DND-41 (cell line): Measurements from ENCODE around the gene FOXD1.

ENCODE experiments used
- ATAC-seq: fragments of 200-7000 bp; cut with Tn5 transposase; 3 replicates; pipeline ENCODE4 v1.9.1; 2021; ENCODE audit warnings: low read depth; ENCODE audit not compliant: insufficient read depth
- DNase-seq: peaks from one replicate; pipeline ENCODE4 v3.0.0-alpha.2; 2020
- H2AFZ ChIP-seq: 2 replicates; pipeline ENCODE4 v1.6.0; 2012; ENCODE audit warnings: low read depth, low read length
- H3K27ac ChIP-seq: 2 replicates; pipeline ENCODE4 v1.5.1; 2012; ENCODE audit warnings: low read length, inconsistent platforms
- H3K27me3 ChIP-seq: fragments of 200-600 bp; sonication (generic); 2 replicates; pipeline ENCODE4 v1.6.0; 2012; ENCODE audit warnings: low read length, mild to moderate bottlenecking, inconsistent platforms; ENCODE audit not compliant: insufficient read depth, poor library complexity
- H3K36me3 ChIP-seq: 2 replicates; pipeline ENCODE4 v1.5.1; 2012; ENCODE audit warnings: low read length, inconsistent platforms; ENCODE audit not compliant: insufficient read depth
- H3K4me1 ChIP-seq: 2 replicates; pipeline ENCODE4 v1.5.1; 2012; ENCODE audit warnings: mild to moderate bottlenecking, low read length; ENCODE audit not compliant: insufficient read depth
- H3K4me2 ChIP-seq: 2 replicates; pipeline ENCODE4 v1.6.0; 2012; ENCODE audit warnings: mild to moderate bottlenecking, moderate library complexity, low read length, inconsistent platforms; ENCODE audit not compliant: insufficient read depth
- H3K4me3 ChIP-seq, 2 experiments: fragments of 200-600 bp in 1 of 2; shearing (Covaris generic) in 1 of 2; 2 replicates each; pipeline ENCODE4 v1.5.1; 2012 to 2016; ENCODE audit warnings: inconsistent platforms in 2 of 2, low read length in 2 of 2, mild to moderate bottlenecking in 2 of 2, low read depth in 1 of 2, moderate library complexity in 1 of 2
- H3K79me2 ChIP-seq: 2 replicates; pipeline ENCODE4 v1.6.0; 2012; ENCODE audit warnings: low read length, inconsistent platforms; ENCODE audit not compliant: insufficient read depth
- H3K9ac ChIP-seq: 2 replicates; pipeline ENCODE4 v1.6.0; 2012; ENCODE audit warnings: low read depth, mild to moderate bottlenecking, inconsistent platforms, low read length, moderate library complexity
- H3K9me3 ChIP-seq: 2 replicates; pipeline ENCODE4 v1.5.1; 2012; ENCODE audit warnings: low read length, moderate library complexity, mild to moderate bottlenecking, inconsistent platforms; ENCODE audit not compliant: insufficient read depth, severe bottlenecking
- H4K20me1 ChIP-seq: 2 replicates; pipeline ENCODE4 v1.6.0; 2012; ENCODE audit warnings: low read length; ENCODE audit not compliant: insufficient read depth
- CTCF ChIP-seq: IDR thresholded peaks from 2 replicates; pipeline ENCODE4 v1.5.1; 2012; ENCODE audit warnings: borderline replicate concordance, low read length, moderate library complexity, mild to moderate bottlenecking; ENCODE audit not compliant: poor library complexity, severe bottlenecking; ENCODE audit errors: extremely low read depth
- EZH2 ChIP-seq: IDR thresholded peaks from 3 replicates; pipeline ENCODE4 v1.6.1; 2012; ENCODE audit warnings: borderline replicate concordance, low read depth, mild to moderate bottlenecking, moderate library complexity, low read length, inconsistent platforms; ENCODE audit not compliant: severe bottlenecking

FOXD1 gene

GRCh38 chr5:73483676-73484075 is 35.1 kb upstream of the FOXD1 start:
- Histone ChIP-seq H3K27ac (no peak overlapping the region), H3K79me2 (no peaks in the 10 kb centered on the region), H3K4me2 (no peak overlapping the region), H3K36me3 (no peaks in the 10 kb centered on the region), H3K4me3 (no peak overlapping the region), H2AFZ (no peak overlapping the region), H3K4me1 (no peaks in the 10 kb centered on the region), H3K9ac (no peak overlapping the region), H4K20me1 (no peaks in the 10 kb centered on the region), H3K9me3 (no peaks in the 10 kb centered on the region), H3K27me3 (peaks cover 3% of the 10 kb centered on the region)
- ATAC-seq (no peak), DNase-seq (no peak)
- no peak for TF ChIP-seq EZH2
- no peak for TF ChIP-seq CTCF

GRCh38 chr5:73482383-73483136 is 34.0 kb upstream of the FOXD1 start:
- Histone ChIP-seq H2AFZ (no peak overlapping the region), H3K9ac (no peak overlapping the region), H3K27ac (no peak overlapping the region), H3K9me3 (no peaks in the 10 kb centered on the region), H4K20me1 (no peaks in the 10 kb centered on the region), H3K4me2 (no peak overlapping the region), H3K4me3 (no peak overlapping the region), H3K4me1 (no peaks in the 10 kb centered on the region), H3K36me3 (no peaks in the 10 kb centered on the region), H3K27me3 (peaks cover 3% of the 10 kb centered on the region), H3K79me2 (no peaks in the 10 kb centered on the region)
- DNase-seq (no peak), ATAC-seq (no peak)
- TF ChIP-seq EZH2: no peak
- no peak for TF ChIP-seq CTCF

GRCh38 chr5:73480500-73480899 is 31.9 kb upstream of the FOXD1 start:
- Histone ChIP-seq H3K36me3 (no peaks in the 10 kb centered on the region), H3K4me3 (no peak overlapping the region), H3K79me2 (no peaks in the 10 kb centered on the region), H3K27ac (no peak overlapping the region), H3K4me1 (no peaks in the 10 kb centered on the region), H3K9ac (no peak overlapping the region), H3K9me3 (no peaks in the 10 kb centered on the region), H3K27me3 (peaks cover 3% of the 10 kb centered on the region), H4K20me1 (no peaks in the 10 kb centered on the region), H2AFZ (no peak overlapping the region), H3K4me2 (no peak overlapping the region)
- no peak for ATAC-seq
- no peak for DNase-seq
- TF ChIP-seq EZH2 (no peak), CTCF (no peak)

- Histone ChIP-seq H4K20me1 (no peaks in the 10 kb centered on the region), H3K27ac (no peak overlapping the region), H3K36me3 (no peaks in the 10 kb centered on the region), H2AFZ (no peak overlapping the region), H3K4me3 (no peak overlapping the region), H3K9ac (no peak overlapping the region), H3K9me3 (no peaks in the 10 kb centered on the region), H3K27me3 (no peaks in the 10 kb centered on the region), H3K4me1 (no peaks in the 10 kb centered on the region), H3K79me2 (no peaks in the 10 kb centered on the region), H3K4me2 (no peak overlapping the region)
- ATAC-seq (no peak), DNase-seq (no peak)
- TF ChIP-seq EZH2: no peak
Measured at GRCh38 chr5:73472116-73472515, 23.5 kb upstream of the FOXD1 start.
